Measurements from ENCODE around the gene COLEC11. TPM values are rescaled to one million over a fixed set of nuclear protein-coding genes. Genes with fewer than 3 reads are reported as not detected.

Gene COLEC11
- total RNA-seq, 1 donor from 2014 or later = not detected

- Mint-ChIP-seq H3K4me3 (ENCODE audit: low read depth) (no peak overlapping the region), H3K36me3 (ENCODE audit: insufficient read depth) (peaks cover 35% of the 10 kb centered on the region), H3K27ac (no peak overlapping the region), H3K9me3 (ENCODE audit: low read depth) (no peaks in the 10 kb centered on the region), H3K4me1 (ENCODE audit: low read depth) (peaks cover 29% of the 10 kb centered on the region), H3K27me3 (no peaks in the 10 kb centered on the region)
- no peak for TF ChIP-seq CTCF (IDR thresholded peaks at IDR 0.05; ENCODE audit: unreplicated experiment)
- DNase-seq (ENCODE audit: low spot score, unreplicated experiment) = no peak
Measured at GRCh38 chr2:3581367-3582262, 13.3 kb upstream of the COLEC11 start.

GRCh38 chr2:3584076-3584475 is 10.8 kb upstream of the COLEC11 start:
- no peak for DNase-seq (ENCODE audit: low spot score, unreplicated experiment)
- no peaks in the 10 kb centered on the region for H3K27me3 Mint-ChIP-seq
- H3K27ac Mint-ChIP-seq = peak overlapping the region; percentile 35
- no peaks in the 10 kb centered on the region for H3K9me3 Mint-ChIP-seq (ENCODE audit: low read depth)
- peaks cover 10% of the 10 kb centered on the region for H3K4me1 Mint-ChIP-seq (ENCODE audit: low read depth)
- H3K36me3 Mint-ChIP-seq (ENCODE audit: insufficient read depth) = peaks cover 17% of the 10 kb centered on the region
- no peak overlapping the region for H3K4me3 Mint-ChIP-seq (ENCODE audit: low read depth)
- TF ChIP-seq CTCF (IDR thresholded peaks at IDR 0.05; ENCODE audit: unreplicated experiment) = no peak

- TF ChIP-seq CTCF (IDR thresholded peaks at IDR 0.05; ENCODE audit: unreplicated experiment) = no peak
- no peak for DNase-seq (ENCODE audit: low spot score, unreplicated experiment)
- peaks cover 20% of the 10 kb centered on the region for H3K36me3 Mint-ChIP-seq (ENCODE audit: insufficient read depth)
- H3K4me1 Mint-ChIP-seq (ENCODE audit: low read depth) = peaks cover 6% of the 10 kb centered on the region
- peaks cover 6% of the 10 kb centered on the region for H3K9me3 Mint-ChIP-seq (ENCODE audit: low read depth)
- H3K27me3 Mint-ChIP-seq = no peaks in the 10 kb centered on the region
- no peak overlapping the region for H3K4me3 Mint-ChIP-seq (ENCODE audit: low read depth)
- H3K27ac Mint-ChIP-seq = peak overlapping the region; percentile 29
Measured at GRCh38 chr2:3584608-3585260, 10.2 kb upstream of the COLEC11 start.

- peaks cover 7% of the 10 kb centered on the region for H3K9me3 Mint-ChIP-seq (ENCODE audit: low read depth)
- peak overlapping the region; percentile 74 for H3K27ac Mint-ChIP-seq
- H3K36me3 Mint-ChIP-seq (ENCODE audit: insufficient read depth) = peaks cover 18% of the 10 kb centered on the region
- H3K27me3 Mint-ChIP-seq = no peaks in the 10 kb centered on the region
- H3K4me3 Mint-ChIP-seq (ENCODE audit: low read depth) = no peak overlapping the region
- no peak for TF ChIP-seq CTCF (IDR thresholded peaks at IDR 0.05; ENCODE audit: unreplicated experiment)
- no peak for DNase-seq (ENCODE audit: low spot score, unreplicated experiment)
- peaks cover 6% of the 10 kb centered on the region for H3K4me1 Mint-ChIP-seq (ENCODE audit: low read depth)
Measured at GRCh38 chr2:3585261-3586109, 9.4 kb upstream of the COLEC11 start.

GRCh38 chr2:3586220-3586619 is 8.7 kb upstream of the COLEC11 start:
- peak overlapping the region; percentile 27 for H3K27ac Mint-ChIP-seq
- H3K9me3 Mint-ChIP-seq (ENCODE audit: low read depth) = peaks cover 7% of the 10 kb centered on the region
- no peak overlapping the region for H3K4me3 Mint-ChIP-seq (ENCODE audit: low read depth)
- peaks cover 6% of the 10 kb centered on the region for H3K4me1 Mint-ChIP-seq (ENCODE audit: low read depth)
- H3K36me3 Mint-ChIP-seq (ENCODE audit: insufficient read depth) = peaks cover 15% of the 10 kb centered on the region
- DNase-seq (ENCODE audit: low spot score, unreplicated experiment) = no peak
- no peak for TF ChIP-seq CTCF (IDR thresholded peaks at IDR 0.05; ENCODE audit: unreplicated experiment)
- H3K27me3 Mint-ChIP-seq = no peaks in the 10 kb centered on the region
